ENCODE data around the gene MRPS17. TPM values are rescaled to one million over a fixed set of nuclear protein-coding genes. Genes with fewer than 3 reads are reported as not detected.
"Not testable (repeated sequence)": the region's sequence is repeated elsewhere in the genome, so short reads cannot be mapped to it uniquely, and the experiment has no call there.

MRPS17 gene
- total RNA-seq = 10 to 100 TPM; 37.8 to 38.6 TPM

GRCh38 chr7:55951637-55952351, at the start of gene MRPS17:
Gene MRPS17 (plus strand): TSS chr7:55951877. CDS start chr7:55953196, 1,319 bp downstream.
- POLR2A ChIA-PET = interaction anchor here (0.6 to 0.7 kb wide), 3 partner anchors 22 to 217 kb away, joined by 3 to 7 read pairs (median 5); no protein-coding TSS in a partner anchor
- CTCF ChIA-PET = interaction anchor here (0.7 to 1.2 kb wide), 3 partner anchors 12 to 483 kb away, joined by 3 to 7 read pairs (median 5); no protein-coding TSS in a partner anchor

GRCh38 chr7:55903985-55904759, 47.5 kb upstream of the MRPS17 start:
- CTCF ChIA-PET = no interaction called here
- POLR2A ChIA-PET = no interaction called here

DNA sequence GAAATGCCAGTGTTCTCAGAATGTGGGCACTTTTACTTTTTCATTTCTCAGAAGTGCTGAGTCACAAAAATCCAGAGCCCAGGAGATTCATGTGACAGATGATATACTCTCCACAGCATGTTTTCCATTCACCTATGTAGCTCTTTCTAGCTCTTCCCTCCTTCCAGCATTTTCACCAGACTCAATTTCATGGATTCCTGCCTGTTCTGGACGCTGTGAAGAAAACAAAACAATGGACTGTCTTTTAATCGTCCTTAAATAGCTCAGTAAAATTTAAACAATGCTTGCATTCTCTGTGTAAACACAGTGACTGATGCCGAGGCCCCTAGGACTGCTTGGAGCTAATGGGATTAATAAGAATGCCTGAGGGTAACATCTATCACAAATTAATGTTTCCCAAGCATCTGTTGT, 38.9 kb upstream of the MRPS17 start:
- ChIA-PET CTCF (interaction anchor here (0.7 kb wide), 1 partner anchor 38 kb away, joined by 3 read pairs; no protein-coding TSS in a partner anchor), POLR2A (no interaction called here)

GRCh38 chr7:55917771-55918170, 33.9 kb upstream of the MRPS17 start:
- POLR2A ChIA-PET = no interaction called here
- CTCF ChIA-PET = no interaction called here

DNA sequence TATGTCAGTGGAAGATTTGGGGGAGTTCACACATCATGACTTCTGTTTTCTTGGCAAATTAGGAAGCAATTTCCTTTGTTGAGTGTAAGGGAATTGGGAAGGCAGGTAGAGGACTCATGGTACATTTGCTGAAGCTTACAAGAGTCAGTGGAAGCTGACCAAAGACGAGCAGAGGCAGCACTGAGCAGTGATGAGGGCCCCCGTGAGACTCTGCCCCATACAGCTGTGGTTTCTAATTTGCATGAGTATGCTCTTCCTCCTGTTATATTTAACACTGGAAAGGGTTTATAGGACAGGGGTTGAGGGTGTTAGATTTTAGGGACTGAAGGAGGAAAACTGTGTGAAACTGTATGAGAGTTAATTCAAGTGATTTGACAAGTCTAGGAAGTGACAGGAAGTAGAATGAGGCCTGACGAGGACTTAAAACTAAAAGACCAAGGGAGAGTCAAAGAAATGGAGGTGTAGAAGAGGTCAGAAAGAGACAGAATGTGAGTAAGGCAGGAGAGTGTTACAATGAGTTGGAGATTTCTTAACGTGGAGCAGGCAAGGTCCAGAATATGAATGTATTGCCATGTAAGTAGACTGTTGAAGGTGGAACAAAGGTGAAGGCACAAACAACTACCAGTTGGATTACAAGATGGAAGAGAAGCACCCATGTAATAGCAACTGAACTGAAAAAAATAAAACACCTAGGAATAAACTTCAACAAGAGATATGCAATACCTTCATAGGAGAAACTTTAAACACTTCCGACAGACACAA, 23.5 kb upstream of the MRPS17 start:
- ChIA-PET CTCF (no interaction called here), POLR2A (no interaction called here)

GRCh38 chr7:55931421-55932151, 20.1 kb upstream of the MRPS17 start:
- ChIA-PET POLR2A (no interaction called here), CTCF (interaction anchor here (0.7 kb wide), 1 partner anchor 97 kb away, joined by 3 read pairs; no protein-coding TSS in a partner anchor)

DNA sequence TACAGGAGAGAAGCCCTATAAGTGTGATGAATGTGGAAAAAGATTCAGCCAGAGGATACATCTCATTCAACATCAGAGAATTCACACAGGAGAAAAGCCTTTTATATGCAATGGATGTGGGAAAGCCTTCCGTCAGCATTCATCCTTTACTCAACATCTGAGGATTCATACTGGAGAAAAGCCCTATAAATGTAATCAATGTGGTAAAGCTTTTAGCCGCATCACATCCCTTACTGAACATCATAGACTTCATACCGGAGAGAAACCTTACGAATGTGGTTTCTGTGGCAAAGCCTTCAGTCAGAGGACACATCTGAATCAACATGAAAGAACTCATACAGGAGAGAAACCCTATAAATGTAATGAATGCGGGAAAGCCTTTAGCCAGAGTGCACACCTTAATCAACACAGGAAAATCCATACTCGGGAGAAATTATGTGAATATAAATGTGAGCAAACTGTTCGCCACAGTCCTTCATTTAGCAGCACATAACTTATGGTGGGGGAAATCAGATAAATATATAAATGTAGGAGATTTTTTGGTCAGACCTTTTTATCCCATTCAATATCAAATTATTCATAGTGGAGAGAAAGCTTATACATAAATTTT, 12.1 kb upstream of the MRPS17 start:
- POLR2A ChIA-PET = no interaction called here
- CTCF ChIA-PET = no interaction called here

DNA sequence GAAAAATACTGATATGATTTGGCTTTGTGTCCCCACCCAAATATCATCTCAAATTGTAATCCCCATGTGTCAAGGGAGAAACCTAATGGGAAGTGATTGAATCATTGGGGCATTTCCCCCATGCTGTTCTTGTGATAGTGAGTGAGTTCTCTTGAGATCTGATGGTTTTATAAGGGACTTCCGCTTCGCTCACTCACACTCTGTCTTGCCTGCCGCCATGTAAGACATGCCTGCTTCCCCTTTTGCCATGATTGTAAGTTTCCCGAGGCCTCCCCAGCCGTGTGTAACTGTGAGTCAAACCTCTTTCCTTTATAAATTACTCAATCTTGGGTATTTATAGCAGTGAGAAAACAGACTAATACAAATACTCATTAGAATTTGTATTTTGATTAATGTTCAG, 5.1 kb upstream of the MRPS17 start:
- ChIA-PET CTCF (no interaction called here), POLR2A (no interaction called here)

- CTCF ChIA-PET, POLR2A ChIA-PET: not testable (repeated sequence)
Measured at GRCh38 chr7:55952352-55952671, 635 bp downstream of the MRPS17 start.

- POLR2A ChIA-PET = no interaction called here
- CTCF ChIA-PET = no interaction called here
Measured at GRCh38 chr7:55953707-55954475, 2.2 kb downstream of the MRPS17 start.

DNA sequence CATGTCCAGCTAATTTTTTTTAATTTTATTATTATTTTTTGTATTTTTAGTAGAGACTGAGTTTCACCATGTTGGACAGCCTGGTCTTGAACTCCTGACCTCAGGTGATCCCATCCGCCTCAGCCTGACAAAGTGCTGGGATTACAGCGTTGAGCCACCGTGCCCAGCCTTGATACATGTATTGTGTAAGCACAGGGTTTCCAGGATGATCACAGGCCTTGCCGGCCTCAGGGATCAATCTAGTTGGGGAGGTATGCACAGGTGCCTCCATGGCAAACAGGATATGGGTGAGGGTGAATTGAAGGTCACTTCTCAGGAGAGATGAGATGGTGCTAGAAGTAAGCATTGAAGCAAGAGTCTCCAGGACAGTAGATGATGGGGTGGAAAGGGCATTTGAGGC, 5.5 kb downstream of the MRPS17 start:
- CTCF ChIA-PET = no interaction called here
- POLR2A ChIA-PET = no interaction called here

GRCh38 chr7:55962014-55962413, 10.3 kb downstream of the MRPS17 start:
- POLR2A ChIA-PET = no interaction called here
- CTCF ChIA-PET = interaction anchor here (3.0 kb wide), 1 partner anchor 320 kb away, joined by 8 read pairs; no protein-coding TSS in a partner anchor

- POLR2A ChIA-PET = interaction anchor here (0.5 kb wide), 1 partner anchor 66 kb away, joined by 7 read pairs; no protein-coding TSS in a partner anchor
- CTCF ChIA-PET = interaction anchor here (0.5 to 3.0 kb wide), 7 partner anchors 8 to 322 kb away, joined by 3 to 8 read pairs (median 6); partner anchors contain the start of genes CHCHD2 and MRPS17
Measured at GRCh38 chr7:55963584-55964168, 12.0 kb downstream of the MRPS17 start.

DNA sequence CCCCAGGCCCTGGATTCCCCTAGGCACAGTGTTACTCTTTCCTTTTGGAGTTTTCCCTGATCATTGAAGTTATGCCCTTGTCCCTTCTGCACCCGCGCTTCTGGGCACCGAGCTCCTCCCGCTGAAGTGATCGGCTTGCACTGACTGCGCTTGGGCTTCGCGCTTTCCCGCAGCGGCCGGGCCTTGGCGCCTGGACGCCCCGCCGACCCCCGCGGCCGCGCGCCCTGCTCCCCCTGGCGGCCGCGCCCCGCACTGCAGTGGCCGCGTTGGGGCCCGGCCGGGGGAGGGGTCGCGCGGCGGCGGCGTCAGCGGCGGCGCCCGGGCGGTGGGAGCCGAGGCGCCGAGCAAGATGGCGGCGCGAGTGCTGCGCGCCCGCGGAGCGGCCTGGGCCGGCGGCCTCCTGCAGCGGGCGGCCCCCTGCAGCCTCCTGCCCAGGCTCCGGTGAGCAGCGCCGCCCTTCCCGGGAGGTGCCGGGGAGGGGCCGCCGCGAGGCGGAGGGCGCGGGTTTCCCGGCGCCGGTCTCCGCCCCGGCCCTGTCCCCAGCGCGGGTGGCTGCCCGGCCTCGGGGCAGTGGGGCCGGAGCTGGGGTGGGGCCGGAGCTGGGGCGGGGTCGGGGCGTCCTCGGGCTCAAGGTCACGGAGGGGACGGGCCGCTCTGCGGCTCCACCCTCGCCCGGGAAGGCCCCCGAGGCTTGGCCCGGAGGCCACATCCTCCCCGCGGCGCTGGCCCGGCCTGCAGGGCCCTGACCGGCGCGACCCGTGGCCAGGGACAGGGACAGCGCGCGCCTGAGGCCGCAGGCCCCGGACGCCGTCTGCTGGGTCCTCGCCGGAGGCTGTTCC, 12.8 kb downstream of the MRPS17 start, which contains the start of gene NIPSNAP2:
NIPSNAP2 (plus strand) TSS at position 325 of the 839 bp plus-strand sequence; CDS start at position 350, 25 bp downstream.
- ChIA-PET CTCF (interaction anchor here (0.5 to 3.0 kb wide), 9 partner anchors 9 to 411 kb away, joined by 3 to 8 read pairs (median 3); partner anchors contain the start of genes CHCHD2 and MRPS17), POLR2A (interaction anchor here (0.5 to 1.4 kb wide), 4 partner anchors 9 to 101 kb away, joined by 3 to 7 read pairs (median 4); partner anchors contain the start of gene SUMF2)

DNA sequence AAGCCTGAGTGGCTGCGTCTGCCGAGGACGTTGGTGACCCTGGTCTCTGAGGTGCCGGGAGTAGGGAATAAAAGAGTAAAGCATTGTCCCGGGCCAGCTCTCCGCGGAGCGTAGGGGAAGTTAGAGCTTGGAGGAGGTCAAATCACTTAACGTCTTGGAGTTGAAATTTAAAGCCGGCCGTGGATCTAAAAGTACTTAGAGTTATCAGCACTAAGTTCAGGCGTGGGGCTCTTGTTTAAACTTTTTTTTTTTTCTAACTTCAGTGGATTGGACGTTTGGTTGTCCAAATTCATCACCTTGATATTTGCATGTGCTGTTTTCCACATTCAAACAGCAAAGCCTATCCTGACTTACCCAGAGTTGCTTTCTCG, 13.4 kb downstream of the MRPS17 start:
- CTCF ChIA-PET = interaction anchor here (0.6 to 3.0 kb wide), 5 partner anchors 10 to 412 kb away, joined by 3 to 8 read pairs (median 6); no protein-coding TSS in a partner anchor
- POLR2A ChIA-PET = interaction anchor here (0.5 to 1.4 kb wide), 3 partner anchors 8 to 100 kb away, joined by 3 to 4 read pairs (median 3); partner anchors contain the start of gene SUMF2

DNA sequence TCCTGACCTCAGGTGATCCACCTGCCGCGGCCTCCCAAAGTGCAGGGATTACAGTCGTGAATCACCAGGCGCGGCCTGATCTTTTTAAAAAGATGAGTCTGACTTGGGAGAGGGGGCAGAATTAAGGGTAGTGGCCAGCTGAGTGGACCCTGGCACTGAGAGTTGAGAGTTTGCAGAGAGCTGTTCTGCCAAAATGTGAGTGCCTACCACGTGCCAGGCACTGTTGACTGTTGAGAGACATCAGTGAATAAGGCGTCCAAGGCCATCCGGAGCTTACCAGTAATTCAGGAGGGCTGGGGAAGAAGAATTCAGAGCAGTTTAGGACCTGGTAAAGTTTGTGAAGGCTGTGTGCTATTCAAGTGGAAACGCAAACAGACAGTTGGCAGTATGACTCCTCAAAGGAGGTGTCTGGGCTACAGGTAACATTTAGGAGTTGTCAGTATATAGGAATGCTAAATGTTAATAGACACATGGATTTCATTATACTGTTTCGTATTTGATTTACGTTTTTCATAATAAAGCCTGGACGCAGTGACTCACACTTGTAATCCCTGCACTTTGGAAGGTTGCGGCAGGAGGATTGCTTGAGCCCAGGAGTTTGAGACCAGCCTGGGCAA, 14.2 kb downstream of the MRPS17 start:
- ChIA-PET CTCF (interaction anchor here (1.3 kb wide), 1 partner anchor 710 kb away, joined by 3 read pairs; no protein-coding TSS in a partner anchor), POLR2A (no interaction called here)

Measured in activated CD8-positive, alpha-beta memory T cell treated with anti-CD3 and anti-CD28 coated beads for 36 hours (primary cell).